Fibroblast of pulmonary artery (primary cell): ENCODE measurements around the gene CACNA2D1.
A peak's percentile ranks its signal among the peaks of the same experiment; 100 is the strongest.

Source experiments
- DNase-seq: peaks from one replicate; pipeline ENCODE4 v3.0.0-alpha.2; 2010; ENCODE audit warnings: low read depth
- H3K4me3 ChIP-seq: replicated peaks from 2 replicates; pipeline ENCODE4 v1.5.1; 2011; ENCODE audit warnings: low read depth, mild to moderate bottlenecking, control low read depth, low read length, moderate library complexity
- TF ChIP-seq, protein P1 (sequence below): IDR thresholded peaks from 2 replicates; pipeline ENCODE4 v1.5.1; 2011; ENCODE audit warnings: mild to moderate bottlenecking, control low read depth, low read length, inconsistent platforms; ENCODE audit errors: missing control alignments

CACNA2D1 gene

DNA sequence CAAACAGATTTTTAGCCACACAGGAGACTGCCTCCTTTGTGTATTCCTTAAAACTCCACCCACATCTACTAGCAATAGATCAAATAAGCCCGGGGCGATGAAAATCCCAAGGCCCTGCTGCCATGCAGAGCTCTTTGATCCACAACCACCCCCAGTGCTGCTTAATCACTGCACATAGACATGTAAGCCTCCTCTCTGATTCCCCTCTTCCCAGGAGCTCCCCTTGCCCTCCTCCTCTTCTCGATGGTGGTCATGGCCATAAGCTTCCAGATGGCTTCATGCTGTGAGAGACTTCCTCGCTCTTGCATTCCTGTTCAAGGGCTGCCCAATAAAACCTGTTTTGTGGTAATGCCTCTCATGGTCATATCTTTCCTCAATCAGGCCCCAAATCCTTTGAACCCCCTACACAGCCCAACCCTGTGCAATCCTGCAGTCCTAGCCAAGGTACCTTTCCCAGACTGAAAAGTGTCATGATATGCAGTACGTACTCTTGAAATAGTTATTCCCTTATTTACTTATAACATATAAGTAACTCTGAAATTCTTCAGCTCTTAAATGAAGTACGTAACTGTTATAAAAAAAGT lies 158.5 kb downstream of the CACNA2D1 start:
- TF ChIP-seq, protein P1, sequence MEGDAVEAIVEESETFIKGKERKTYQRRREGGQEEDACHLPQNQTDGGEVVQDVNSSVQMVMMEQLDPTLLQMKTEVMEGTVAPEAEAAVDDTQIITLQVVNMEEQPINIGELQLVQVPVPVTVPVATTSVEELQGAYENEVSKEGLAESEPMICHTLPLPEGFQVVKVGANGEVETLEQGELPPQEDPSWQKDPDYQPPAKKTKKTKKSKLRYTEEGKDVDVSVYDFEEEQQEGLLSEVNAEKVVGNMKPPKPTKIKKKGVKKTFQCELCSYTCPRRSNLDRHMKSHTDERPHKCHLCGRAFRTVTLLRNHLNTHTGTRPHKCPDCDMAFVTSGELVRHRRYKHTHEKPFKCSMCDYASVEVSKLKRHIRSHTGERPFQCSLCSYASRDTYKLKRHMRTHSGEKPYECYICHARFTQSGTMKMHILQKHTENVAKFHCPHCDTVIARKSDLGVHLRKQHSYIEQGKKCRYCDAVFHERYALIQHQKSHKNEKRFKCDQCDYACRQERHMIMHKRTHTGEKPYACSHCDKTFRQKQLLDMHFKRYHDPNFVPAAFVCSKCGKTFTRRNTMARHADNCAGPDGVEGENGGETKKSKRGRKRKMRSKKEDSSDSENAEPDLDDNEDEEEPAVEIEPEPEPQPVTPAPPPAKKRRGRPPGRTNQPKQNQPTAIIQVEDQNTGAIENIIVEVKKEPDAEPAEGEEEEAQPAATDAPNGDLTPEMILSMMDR: no peak
- DNase-seq: no peak
- H3K4me3 ChIP-seq: no peak overlapping the region

DNA sequence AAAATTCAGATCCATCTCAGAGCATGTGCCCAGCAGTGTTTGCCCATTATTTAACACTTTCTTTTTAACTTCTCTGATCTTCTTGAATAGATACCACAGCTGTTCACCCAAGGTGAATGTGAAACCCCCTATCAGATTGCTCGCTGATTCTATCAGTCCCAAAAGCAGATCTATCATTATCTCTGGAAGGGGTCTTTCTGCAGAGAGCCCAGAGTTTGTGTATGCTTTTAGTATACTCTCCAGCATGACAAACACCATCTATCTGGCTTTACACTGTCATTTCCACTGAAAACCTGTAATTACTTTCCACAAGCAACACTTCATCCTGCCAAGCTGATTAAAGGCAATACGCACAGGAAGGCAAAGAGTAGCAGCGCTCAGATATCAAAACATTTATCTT lies 168.2 kb downstream of the CACNA2D1 start:
- TF ChIP-seq, protein P1: no peak
- DNase-seq: no peak
- H3K4me3 ChIP-seq: no peak overlapping the region

DNA sequence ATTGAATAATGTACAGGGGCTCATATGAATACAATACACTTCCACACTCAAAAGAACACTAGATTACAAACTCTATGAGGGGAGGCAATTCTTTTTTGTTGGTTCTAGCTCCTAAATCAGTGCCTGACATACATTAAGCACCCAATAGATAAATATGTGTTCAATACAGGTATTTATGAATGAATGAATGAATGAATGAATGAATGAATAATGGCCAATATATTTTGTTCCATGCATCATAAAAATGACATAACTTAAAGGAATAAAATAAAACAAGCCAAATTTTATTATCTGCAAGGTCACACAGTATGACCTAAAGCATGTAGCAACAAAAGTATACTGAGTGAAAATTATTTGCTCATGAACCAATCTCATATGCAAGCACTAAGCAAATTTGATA lies 168.9 kb downstream of the CACNA2D1 start:
- no peak for DNase-seq
- H3K4me3 ChIP-seq: no peak overlapping the region
- TF ChIP-seq, protein P1: no peak

DNA sequence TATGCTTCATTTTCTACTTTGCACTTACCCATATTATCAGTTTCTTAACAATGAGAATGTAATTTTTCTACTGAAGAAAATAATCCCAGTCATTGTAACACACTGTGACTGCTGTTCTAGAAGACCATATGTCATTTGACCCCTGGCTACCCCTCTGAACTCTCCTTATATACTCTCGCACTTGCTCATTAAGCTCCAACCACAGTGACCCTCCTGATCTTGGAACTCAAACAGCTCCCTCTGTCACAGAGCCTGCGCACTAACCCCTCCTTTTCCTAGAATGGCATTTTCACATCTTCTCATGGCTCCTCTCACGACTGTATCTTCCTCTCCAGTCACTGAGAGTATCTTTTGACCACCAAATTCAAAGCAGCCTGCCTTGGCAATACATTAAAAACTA lies 169.7 kb downstream of the CACNA2D1 start:
- DNase-seq: no peak
- TF ChIP-seq, protein P1: no peak
- H3K4me3 ChIP-seq: no peak overlapping the region

DNA sequence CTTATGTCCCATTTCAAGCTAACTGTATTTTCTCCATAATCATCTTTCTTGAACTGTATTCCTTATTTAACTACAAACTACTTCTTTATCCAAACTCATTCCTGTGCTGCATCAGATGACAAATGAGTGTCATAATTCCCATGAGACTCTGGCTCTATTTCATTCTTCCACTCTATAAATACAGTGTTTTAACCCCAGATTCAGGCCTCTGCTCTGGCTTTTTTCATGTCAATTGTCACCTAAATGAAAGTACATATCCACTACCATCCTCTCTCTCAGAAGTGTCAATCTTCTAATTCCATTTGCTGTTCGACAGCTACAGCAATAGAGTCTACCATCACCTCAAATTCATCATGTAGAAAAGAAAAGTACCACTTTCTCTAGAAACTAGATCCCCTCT lies 172.7 kb downstream of the CACNA2D1 start:
- DNase-seq: no peak
- no peak overlapping the region for H3K4me3 ChIP-seq
- TF ChIP-seq, protein P1: no peak

DNA sequence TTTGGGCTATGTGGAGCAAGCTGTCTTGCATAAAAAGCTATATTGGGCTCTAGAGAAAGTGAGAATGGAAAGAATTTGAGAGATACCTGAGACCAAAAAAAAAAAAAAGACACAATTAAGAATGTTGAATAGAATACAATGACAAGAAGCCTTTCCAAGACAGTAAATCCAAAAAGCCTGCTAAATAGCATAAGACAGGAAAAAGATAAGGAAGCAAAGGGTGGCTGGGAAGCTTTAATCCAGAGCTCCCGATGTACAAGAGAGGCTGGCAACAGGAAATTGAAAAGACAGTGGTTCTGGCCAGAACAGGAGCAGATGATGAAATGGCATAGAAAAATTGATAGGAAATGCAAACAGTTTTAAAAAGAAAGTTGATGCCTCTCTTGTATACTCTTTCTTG lies 174.9 kb downstream of the CACNA2D1 start:
- peak; percentile 18 for DNase-seq
- no peak overlapping the region for H3K4me3 ChIP-seq
- TF ChIP-seq, protein P1: no peak

DNA sequence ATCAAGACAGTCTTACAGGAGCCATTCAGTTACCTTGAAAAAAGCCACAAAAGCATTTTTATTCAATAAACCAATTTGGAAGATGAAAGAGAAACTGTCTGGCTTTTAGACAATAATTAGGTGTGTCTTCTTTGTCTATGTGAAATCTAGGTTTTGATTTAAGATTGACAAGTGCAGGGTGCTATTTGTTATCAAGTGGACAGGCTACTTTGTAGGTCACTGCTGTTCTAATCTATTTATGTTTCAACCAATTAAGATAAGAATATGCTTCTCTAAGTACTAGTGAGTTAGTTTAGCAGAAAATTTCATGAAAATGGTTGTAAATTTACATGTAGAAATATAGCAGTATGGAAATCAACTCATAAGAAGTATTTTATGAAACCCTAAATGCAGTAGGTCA lies 177.5 kb downstream of the CACNA2D1 start:
- no peak overlapping the region for H3K4me3 ChIP-seq
- TF ChIP-seq, protein P1: no peak
- no peak for DNase-seq
